Suprapubic skin (tissue), 3 donors: Measurements from ENCODE around the gene SLC51B.

Source experiments
- CTCF ChIP-seq, 2 donors: fragments of 200-600 bp in 1 of 2; fragments of 450-650 bp in 1 of 2; sonication (generic) in 1 of 2; IDR thresholded peaks; one replicate each; pipeline ENCODE4 v1.5.1; 2016 to 2019; ENCODE audit warnings: antibody characterized with exemption in 2 of 2, mild to moderate bottlenecking in 1 of 2, moderate library complexity in 1 of 2
- EP300 ChIP-seq: sonication (generic); formaldehyde crosslinking; IDR thresholded peaks from one replicate; pipeline ENCODE4 v1.6.1; 2017; ENCODE audit warnings: antibody characterized with exemption
- POLR2A ChIP-seq, 2 donors: fragments of 450-650 bp; IDR thresholded peaks; one replicate each; pipeline ENCODE4 v1.6.1; 2017; ENCODE audit warnings: antibody characterized with exemption in 2 of 2, mild to moderate bottlenecking in 2 of 2, moderate library complexity in 2 of 2

- TF ChIP-seq CTCF (IDR thresholded peaks at IDR 0.05) (no peak), EP300 (no peak), POLR2A (IDR thresholded peaks at IDR 0.05) (no peak)
Observed at GRCh38 chr15:65037309-65037708, 7.9 kb upstream of the SLC51B start.
